Dermis lymphatic vessel endothelial cell (primary cell): ENCODE data around the gene SPRY2. TPM values are rescaled to one million over a fixed set of nuclear protein-coding genes. Genes with fewer than 3 reads are reported as not detected.

Experiments used
- total RNA-seq: library from RNA; depleted of rRNA; stranded (reverse); fragments of >200 nt; gene quantifications from 2 replicates; pipeline ENCODE4 v1.2.1, GENCODE V29; 2014

The SPRY2 gene, protein sequence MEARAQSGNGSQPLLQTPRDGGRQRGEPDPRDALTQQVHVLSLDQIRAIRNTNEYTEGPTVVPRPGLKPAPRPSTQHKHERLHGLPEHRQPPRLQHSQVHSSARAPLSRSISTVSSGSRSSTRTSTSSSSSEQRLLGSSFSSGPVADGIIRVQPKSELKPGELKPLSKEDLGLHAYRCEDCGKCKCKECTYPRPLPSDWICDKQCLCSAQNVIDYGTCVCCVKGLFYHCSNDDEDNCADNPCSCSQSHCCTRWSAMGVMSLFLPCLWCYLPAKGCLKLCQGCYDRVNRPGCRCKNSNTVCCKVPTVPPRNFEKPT
- 14.6 and 23.3 TPM in 2 replicates for total RNA-seq

GRCh38 chr13:80341101-80341755, at the start of gene SPRY2:
Gene SPRY2, minus strand, starts transcription at chr13:80341126. Its CDS starts 3,421 bp downstream, at chr13:80337705.

